Vagina (tissue), 2 donors: ENCODE data around the gene TSC2. TPM values are rescaled to one million over a fixed set of nuclear protein-coding genes. Genes with fewer than 3 reads are reported as not detected.
A peak's percentile ranks its signal among the peaks of the same experiment; 100 is the strongest.

Experiments
- DNase-seq, 2 donors: peaks; one replicate each; pipeline ENCODE4 v3.0.0-alpha.2; 2017; ENCODE audit errors: extremely low spot score in 2 of 2
- H3K27ac ChIP-seq: fragments of 200-600 bp; sonication (generic); one replicate; pipeline ENCODE4 v1.5.1; 2019
- H3K27me3 ChIP-seq: fragments of 200-600 bp; sonication (generic); one replicate; pipeline ENCODE4 v1.5.1; 2019
- H3K36me3 ChIP-seq, 2 donors: fragments of 200-600 bp; sonication (generic); one replicate each; pipeline ENCODE4 v1.5.1; 2017 to 2019
- H3K4me1 ChIP-seq: fragments of 200-600 bp; sonication (generic); one replicate; pipeline ENCODE4 v1.5.1; 2019
- H3K4me3 ChIP-seq, 2 donors: fragments of 200-600 bp; sonication (generic); 1 replicate in 1 of 2; 2 replicates in 1 of 2; pipeline ENCODE4 v1.5.1; 2016 to 2019
- H3K9me3 ChIP-seq: fragments of 200-600 bp; sonication (generic); one replicate; pipeline ENCODE4 v1.5.1; 2019
- POLR2A ChIP-seq, 2 donors: fragments of 450-650 bp; IDR thresholded peaks; one replicate each; pipeline ENCODE4 v1.6.1; 2017; ENCODE audit warnings: antibody characterized with exemption in 2 of 2, mild to moderate bottlenecking in 2 of 2, moderate library complexity in 2 of 2
- POLR2AphosphoS5 ChIP-seq, 2 donors: sonication (generic); formaldehyde crosslinking; IDR thresholded peaks; one replicate each; pipeline ENCODE4 v1.9.0; 2017; ENCODE audit warnings: antibody characterized with exemption in 2 of 2, mild to moderate bottlenecking in 2 of 2, low read depth in 1 of 2; ENCODE audit not compliant: insufficient read depth in 1 of 2
- intact Hi-C: fragments of 100-400 bp; cut with DNase I; formaldehyde crosslinking; loops from one replicate; pipeline ENCODE4 v1.15.1; 2023
- total RNA-seq: library from RNA; depleted of rRNA; stranded (reverse); fragments of >200 nt; gene quantifications from one replicate; pipeline ENCODE4 v1.2.3, GENCODE V29; 2016
- TF ChIP-seq, protein P1 (sequence below), 3 experiments: fragments of 450-650 bp in 2 of 3; fragments of 200-600 bp in 1 of 3; sonication (generic) in 1 of 3; IDR thresholded peaks; one replicate each; pipeline ENCODE4 v1.5.1; 2017 to 2019; ENCODE audit warnings: antibody characterized with exemption in 3 of 3, mild to moderate bottlenecking in 2 of 3, moderate library complexity in 2 of 3

The TSC2 gene
- total RNA-seq = 78.6 TPM

DNA sequence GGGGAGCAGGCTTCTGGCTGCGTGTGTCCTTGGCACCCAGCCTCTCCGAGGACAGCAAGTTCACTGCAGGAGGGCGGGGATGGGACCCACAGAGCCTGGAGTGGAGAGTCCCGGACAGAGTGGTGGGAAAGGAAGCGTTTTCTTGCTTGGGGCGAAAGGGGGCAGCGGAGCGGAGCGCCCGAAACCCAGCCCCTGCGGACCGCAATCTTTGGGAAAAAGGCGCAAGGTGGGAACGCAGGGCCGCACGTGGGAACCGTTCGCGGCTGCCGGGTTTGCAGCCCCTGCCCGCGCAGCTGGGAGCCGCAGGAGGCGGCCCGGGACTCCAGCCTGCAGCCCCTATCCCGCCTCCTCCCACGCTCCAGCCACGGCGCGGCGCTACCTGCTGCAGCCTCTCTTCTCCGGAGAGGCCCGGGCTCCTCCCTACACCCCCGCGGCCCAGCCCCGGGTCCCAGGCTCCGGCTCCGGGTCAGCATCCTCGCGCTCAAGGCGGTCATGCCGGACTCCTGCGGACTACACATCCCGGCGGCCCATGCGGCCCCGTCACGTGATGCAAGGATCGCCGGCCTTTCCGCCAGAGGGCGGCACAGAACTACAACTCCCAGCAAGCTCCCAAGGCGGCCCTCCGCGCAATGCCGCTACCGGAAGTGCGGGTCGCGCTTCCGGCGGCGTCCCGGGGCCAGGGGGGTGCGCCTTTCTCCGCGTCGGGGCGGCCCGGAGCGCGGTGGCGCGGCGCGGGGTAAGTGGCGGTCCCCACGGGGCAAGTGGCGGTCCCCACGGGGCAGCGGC is at the start of gene TSC2, which contains the start of gene NTHL1:
Gene TSC2, plus strand, starts transcription at position 656 of the 786 bp plus-strand sequence. CDS start 631 bp downstream, outside the sequence.
Gene NTHL1, minus strand, starts transcription at position 505 of the 786 bp plus-strand sequence. Its CDS starts 11 bp downstream, at position 494.
- peak; percentile 76 to 92 for TF ChIP-seq POLR2AphosphoS5 (IDR thresholded peaks at IDR 0.05; ENCODE audit: insufficient read depth in 1 of 2, low read depth in 1 of 2)
- peak in 1 of 2 donors; percentile 11 for TF ChIP-seq POLR2A (IDR thresholded peaks at IDR 0.05)
- TF ChIP-seq, protein P1, sequence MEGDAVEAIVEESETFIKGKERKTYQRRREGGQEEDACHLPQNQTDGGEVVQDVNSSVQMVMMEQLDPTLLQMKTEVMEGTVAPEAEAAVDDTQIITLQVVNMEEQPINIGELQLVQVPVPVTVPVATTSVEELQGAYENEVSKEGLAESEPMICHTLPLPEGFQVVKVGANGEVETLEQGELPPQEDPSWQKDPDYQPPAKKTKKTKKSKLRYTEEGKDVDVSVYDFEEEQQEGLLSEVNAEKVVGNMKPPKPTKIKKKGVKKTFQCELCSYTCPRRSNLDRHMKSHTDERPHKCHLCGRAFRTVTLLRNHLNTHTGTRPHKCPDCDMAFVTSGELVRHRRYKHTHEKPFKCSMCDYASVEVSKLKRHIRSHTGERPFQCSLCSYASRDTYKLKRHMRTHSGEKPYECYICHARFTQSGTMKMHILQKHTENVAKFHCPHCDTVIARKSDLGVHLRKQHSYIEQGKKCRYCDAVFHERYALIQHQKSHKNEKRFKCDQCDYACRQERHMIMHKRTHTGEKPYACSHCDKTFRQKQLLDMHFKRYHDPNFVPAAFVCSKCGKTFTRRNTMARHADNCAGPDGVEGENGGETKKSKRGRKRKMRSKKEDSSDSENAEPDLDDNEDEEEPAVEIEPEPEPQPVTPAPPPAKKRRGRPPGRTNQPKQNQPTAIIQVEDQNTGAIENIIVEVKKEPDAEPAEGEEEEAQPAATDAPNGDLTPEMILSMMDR (IDR thresholded peaks at IDR 0.05) = peak in 2 of 3 experiments; percentile 32 to 58
- H3K36me3 ChIP-seq = peaks cover 0 to 20% of the 10 kb centered on the region in 2 donors
- H3K9me3 ChIP-seq = no peaks in the 10 kb centered on the region
- H3K27me3 ChIP-seq = no peaks in the 10 kb centered on the region
- H3K27ac ChIP-seq = peak within 1 kb of the TSS; percentile 80
- DNase-seq = peak in 1 of 2 donors; percentile 97
- H3K4me1 ChIP-seq = peaks cover 50% of the 10 kb centered on the region
- intact Hi-C loops = loop anchor here (10.0 kb wide), 1 partner anchor 893 kb away; the partner anchor contains the start of gene CACNA1H
- peak within 1 kb of the TSS; percentile 88 to 91 for H3K4me3 ChIP-seq

GRCh38 chr16:1998360-1998835 is 49.4 kb upstream of the TSC2 start:
- Histone ChIP-seq H3K27ac (no peak overlapping the region), H3K9me3 (no peaks in the 10 kb centered on the region), H3K27me3 (no peaks in the 10 kb centered on the region), H3K4me1 (peaks cover 1% of the 10 kb centered on the region), H3K36me3 (peaks cover 0 to 56% of the 10 kb centered on the region in 2 donors), H3K4me3 (no peak overlapping the region)
- no peak for DNase-seq
- TF ChIP-seq POLR2AphosphoS5 (IDR thresholded peaks at IDR 0.05; ENCODE audit: insufficient read depth in 1 of 2, low read depth in 1 of 2) (no peak), POLR2A (IDR thresholded peaks at IDR 0.05) (no peak)
- TF ChIP-seq, protein P1 (IDR thresholded peaks at IDR 0.05) = no peak
- intact Hi-C loops = no loop called here

- Histone ChIP-seq H3K4me1 (peaks cover 9% of the 10 kb centered on the region), H3K4me3 (no peak overlapping the region), H3K27ac (no peak overlapping the region), H3K9me3 (no peaks in the 10 kb centered on the region), H3K27me3 (no peaks in the 10 kb centered on the region), H3K36me3 (peaks cover 0 to 56% of the 10 kb centered on the region in 2 donors)
- DNase-seq = no peak
- TF ChIP-seq, protein P1 (IDR thresholded peaks at IDR 0.05) = no peak
- intact Hi-C loops = no loop called here
Measured at GRCh38 chr16:1998852-1999801, 48.7 kb upstream of the TSC2 start.

DNA sequence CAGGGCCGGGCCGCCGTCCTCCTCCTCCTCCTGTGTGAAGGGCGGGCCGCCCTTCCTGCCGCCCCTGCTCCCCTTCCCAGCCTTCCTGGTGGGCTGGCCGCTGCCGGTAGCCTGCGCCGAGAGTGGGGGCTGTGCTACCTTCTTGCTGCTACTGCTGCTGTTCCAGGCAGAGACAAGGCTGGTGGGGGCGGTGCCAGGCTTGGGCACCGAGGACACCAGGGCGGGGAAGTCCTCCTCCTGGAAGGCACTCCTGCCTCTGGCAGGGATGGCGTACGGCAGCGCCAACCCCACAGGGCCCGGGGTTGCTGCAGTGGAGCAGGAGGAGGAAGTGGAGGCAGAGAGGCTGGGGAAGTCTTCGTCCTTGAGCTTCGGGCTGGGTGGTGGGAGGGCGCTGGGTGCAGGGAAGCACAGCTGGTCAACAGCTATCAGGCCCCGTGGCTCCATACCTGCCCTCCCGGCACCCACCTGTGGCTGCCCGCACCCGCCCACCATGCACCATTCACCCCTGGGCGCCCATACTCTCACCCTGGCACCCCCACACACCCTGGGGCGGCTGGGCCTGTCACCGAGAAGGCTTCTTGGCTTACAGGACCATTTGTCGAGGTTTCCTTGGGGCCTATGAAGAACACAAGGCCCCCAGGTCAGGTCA is 47.8 kb upstream of the TSC2 start:
- Histone ChIP-seq H3K27ac (no peak overlapping the region), H3K36me3 (peaks cover 0 to 56% of the 10 kb centered on the region in 2 donors), H3K4me1 (peaks cover 17% of the 10 kb centered on the region), H3K4me3 (no peak overlapping the region), H3K9me3 (no peaks in the 10 kb centered on the region), H3K27me3 (no peaks in the 10 kb centered on the region)
- intact Hi-C loops = no loop called here
- no peak for TF ChIP-seq POLR2A (IDR thresholded peaks at IDR 0.05)
- TF ChIP-seq, protein P1 (IDR thresholded peaks at IDR 0.05) = no peak
- no peak for TF ChIP-seq POLR2AphosphoS5 (IDR thresholded peaks at IDR 0.05; ENCODE audit: insufficient read depth in 1 of 2, low read depth in 1 of 2)
- no peak for DNase-seq
